AG09309 (cell line): ENCODE results near the gene CNPY1.

Source experiments
- DNase-seq: peaks from one replicate; pipeline ENCODE4 v3.0.0-alpha.2; 2010; ENCODE audit warnings: low read depth
- H3K4me3 ChIP-seq: 2 replicates; pipeline ENCODE4 v1.5.1; 2011; ENCODE audit warnings: mild to moderate bottlenecking, low read depth, low read length, moderate library complexity; ENCODE audit not compliant: control insufficient read depth
- CTCF ChIP-seq: IDR thresholded peaks from 2 replicates; pipeline ENCODE4 v1.5.1; 2011; ENCODE audit warnings: mild to moderate bottlenecking, low read depth, low read length, inconsistent platforms; ENCODE audit not compliant: insufficient read depth, control insufficient read depth; ENCODE audit errors: missing control alignments

CNPY1 gene

GRCh38 chr7:155490697-155491628 lies 55.4 kb downstream of the CNPY1 start:
- H3K4me3 ChIP-seq: peak overlapping the region; percentile 43
- TF ChIP-seq CTCF: no peak
- no peak for DNase-seq

- no peak for DNase-seq
- no peak for TF ChIP-seq CTCF
- H3K4me3 ChIP-seq: peak overlapping the region; percentile 43
These were observed 56.3 kb downstream of the CNPY1 start for GRCh38 chr7:155489862-155490696.

DNA sequence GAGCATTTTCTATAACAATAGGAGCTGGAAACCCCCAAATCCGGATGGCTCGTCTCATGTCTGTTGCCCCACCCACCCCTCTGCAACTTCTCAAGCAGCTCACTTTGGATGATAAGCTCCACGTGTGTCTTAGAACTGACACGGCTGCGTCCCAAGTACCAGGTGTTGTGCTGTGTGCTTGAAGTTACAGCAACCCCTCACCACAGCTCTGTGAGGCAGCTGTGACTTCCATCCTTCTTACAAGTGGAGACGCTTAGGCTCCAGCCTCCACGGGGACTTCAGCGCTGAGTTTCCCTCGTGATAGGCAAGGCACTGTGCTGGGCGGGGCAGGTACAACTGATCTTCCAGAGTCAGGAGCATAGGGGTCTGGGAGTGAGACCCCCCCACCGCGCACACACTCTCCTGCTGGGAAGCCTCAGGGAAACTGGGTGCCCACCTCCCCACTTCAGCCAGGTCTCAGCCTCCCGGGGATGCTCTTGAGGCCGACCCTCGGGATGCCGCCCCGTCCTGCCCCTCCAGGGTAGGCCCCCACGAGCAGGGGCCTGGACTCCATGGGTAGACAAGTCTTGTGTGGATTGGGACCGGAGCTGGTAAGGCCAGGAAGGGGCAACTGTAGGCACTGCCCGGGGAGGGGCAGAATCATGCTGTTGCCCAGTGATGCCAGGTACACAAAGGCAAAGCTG lies 57.1 kb downstream of the CNPY1 start:
- TF ChIP-seq CTCF: no peak
- H3K4me3 ChIP-seq: no peak overlapping the region

DNA sequence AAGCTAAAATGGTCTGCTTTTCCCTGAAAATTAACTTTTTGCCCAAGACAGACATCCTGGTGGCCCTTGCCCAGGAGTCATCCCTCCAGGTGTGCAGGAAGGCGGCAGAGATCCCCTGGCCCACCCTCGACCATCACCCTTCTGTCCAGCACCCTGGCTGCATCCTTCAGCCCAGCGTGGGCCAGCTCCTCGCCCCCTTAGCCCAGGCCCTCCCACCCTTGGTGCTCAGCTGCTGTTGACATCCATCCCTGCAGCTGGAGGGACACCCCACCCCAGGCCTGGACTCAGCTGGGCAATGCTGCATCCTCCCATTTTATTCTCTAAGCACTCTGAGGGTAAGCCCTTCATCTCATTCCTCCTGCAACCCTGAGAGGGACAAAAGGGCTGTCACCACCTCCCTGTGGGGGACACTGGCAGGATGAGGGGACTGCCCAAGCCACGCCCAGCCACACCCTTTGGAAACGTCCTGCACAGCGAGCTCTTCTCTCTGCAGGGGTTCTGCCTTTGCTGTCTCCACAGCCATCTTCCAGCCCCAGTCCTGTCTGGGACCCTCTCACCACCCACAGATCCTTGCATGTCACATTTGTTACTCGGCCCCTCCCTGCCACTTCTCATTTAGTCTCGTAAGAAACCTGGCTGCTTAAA lies 57.8 kb downstream of the CNPY1 start:
- no peak overlapping the region for H3K4me3 ChIP-seq
- DNase-seq: no peak
- no peak for TF ChIP-seq CTCF

More for the DNA sequence above, 57.1 kb downstream of the CNPY1 start:
- no peak for DNase-seq

DNA sequence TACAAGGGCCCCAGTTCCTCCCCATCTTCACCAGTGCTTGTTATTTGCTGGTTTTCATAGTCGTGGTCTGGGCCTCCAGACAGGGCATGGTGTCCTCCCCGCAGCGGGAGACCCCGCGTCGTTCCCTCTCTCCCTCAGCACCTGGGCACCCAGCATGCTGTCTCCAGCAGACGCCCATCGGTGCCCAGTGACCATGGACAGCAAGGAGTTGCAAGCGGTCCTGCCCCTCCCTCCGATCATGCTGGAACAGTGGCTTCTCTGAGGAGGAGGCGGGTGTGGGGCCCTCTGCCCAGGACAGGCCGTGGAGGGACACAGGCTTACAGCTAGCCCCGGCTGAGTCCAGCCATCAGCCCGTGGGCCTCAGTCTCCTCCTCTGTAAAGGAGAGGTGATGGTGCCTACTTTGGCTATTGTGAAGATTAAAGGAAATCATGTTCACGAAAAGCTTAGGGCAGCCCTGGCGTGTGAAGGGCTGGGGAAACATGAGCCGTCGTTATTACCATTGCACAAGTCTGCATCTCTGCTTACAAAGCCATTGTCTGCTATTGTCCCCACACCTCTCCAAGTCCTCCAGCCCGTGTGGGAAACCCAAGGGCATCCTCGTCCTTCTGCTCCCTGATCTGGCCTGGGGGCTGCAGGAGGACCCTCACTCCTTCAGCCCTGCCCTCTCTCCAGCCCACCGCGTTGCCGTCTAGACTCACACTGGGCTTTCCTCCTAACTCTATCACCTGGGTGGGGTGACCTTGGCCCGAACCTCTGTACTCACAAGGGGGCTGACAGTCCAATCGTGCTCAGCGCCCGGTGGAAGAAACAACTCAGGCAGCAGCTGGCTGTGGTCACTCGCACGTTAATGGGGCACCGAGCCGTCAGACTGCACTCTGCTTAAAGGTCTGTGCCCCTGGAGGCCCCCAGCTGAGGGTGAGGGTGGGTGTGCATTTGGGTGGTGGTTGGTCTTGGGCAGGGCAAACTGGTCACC lies 58.6 kb downstream of the CNPY1 start:
- no peak for DNase-seq
- TF ChIP-seq CTCF: no peak
- H3K4me3 ChIP-seq: no peak overlapping the region
